Left ventricle myocardium inferior (tissue), 1 donor: Measurements from ENCODE around the gene CLVS2. TPM values are rescaled to one million over a fixed set of nuclear protein-coding genes. Genes with fewer than 3 reads are reported as not detected.

Experiments used
- DNase-seq: peaks from one replicate; pipeline ENCODE4 v3.0.0-alpha.2; 2020
- H3K27ac ChIP-seq: fragments of 200-600 bp; replicated peaks from 2 replicates; pipeline ENCODE4 v1.8.0; 2021
- H3K27me3 ChIP-seq: fragments of 200-600 bp; 2 replicates; pipeline ENCODE4 v1.8.0; 2021; ENCODE audit warnings: low read depth
- H3K36me3 ChIP-seq: fragments of 200-600 bp; 2 replicates; pipeline ENCODE4 v1.8.0; 2021
- H3K4me1 ChIP-seq: fragments of 200-600 bp; 2 replicates; pipeline ENCODE4 v1.8.0; 2021
- H3K4me3 ChIP-seq: fragments of 200-600 bp; 2 replicates; pipeline ENCODE4 v1.8.0; 2021; ENCODE audit warnings: mild to moderate bottlenecking, moderate library complexity
- H3K9me3 ChIP-seq: fragments of 200-600 bp; replicated peaks from 2 replicates; pipeline ENCODE4 v1.8.0; 2021
- CTCF ChIP-seq: fragments of 200-600 bp; IDR thresholded peaks from 2 replicates; pipeline ENCODE4 v1.8.0; 2021; ENCODE audit warnings: antibody characterized with exemption, mild to moderate bottlenecking, borderline replicate concordance
- intact Hi-C: fragments of 100-400 bp; cut with micrococcal nuclease; formaldehyde crosslinking; loops from one replicate; pipeline ENCODE4 v1.11.0; 2022
- long read RNA-seq: library from polyadenylated mRNA; unstranded; transcript quantifications from one replicate; pipeline ENCODE4 v2.0.0, GENCODE V29; 2021
- total RNA-seq: library from RNA; stranded (reverse); fragmentation: NEBNext Ultra II Directional; extraction: Animal tissue kit (Norgen Biotek cat#: 25700); gene quantifications from one replicate; pipeline ENCODE4 v1.2.1, GENCODE V29; 2021
- donor health status: DM: no; HTN: yes; CAD: no; lungs with severe emphysema.

The CLVS2 gene
- total RNA-seq = 0.05 TPM
- long read RNA-seq = 0 reads

- DNase-seq = no peak
- H3K9me3 ChIP-seq = no peaks in the 10 kb centered on the region
- peak within 1 kb of the TSS; percentile 62 for H3K4me3 ChIP-seq
- H3K27me3 ChIP-seq = peaks cover 89% of the 10 kb centered on the region
- no peak within 1 kb of the TSS for H3K27ac ChIP-seq
- no peaks in the 10 kb centered on the region for H3K36me3 ChIP-seq
- intact Hi-C loops = no loop called here
- no peak for TF ChIP-seq CTCF
- peaks cover 12% of the 10 kb centered on the region for H3K4me1 ChIP-seq
Measured at GRCh38 chr6:122995921-122996793, at the start of gene CLVS2. Gene CLVS2 (plus strand): TSS chr6:122996235. CDS start chr6:122997778, 1,543 bp downstream.

GRCh38 chr6:122947355-122947754 is 48.7 kb upstream of the CLVS2 start:
- peaks cover 9% of the 10 kb centered on the region for H3K27me3 ChIP-seq
- intact Hi-C loops = loop anchor here (10.0 kb wide), 1 partner anchor 367 kb away; no protein-coding TSS in a partner anchor
- no peak overlapping the region for H3K4me3 ChIP-seq
- no peaks in the 10 kb centered on the region for H3K9me3 ChIP-seq
- H3K27ac ChIP-seq = no peak overlapping the region
- DNase-seq = no peak
- no peaks in the 10 kb centered on the region for H3K4me1 ChIP-seq
- peak; percentile 44 for TF ChIP-seq CTCF
- no peaks in the 10 kb centered on the region for H3K36me3 ChIP-seq

DNA sequence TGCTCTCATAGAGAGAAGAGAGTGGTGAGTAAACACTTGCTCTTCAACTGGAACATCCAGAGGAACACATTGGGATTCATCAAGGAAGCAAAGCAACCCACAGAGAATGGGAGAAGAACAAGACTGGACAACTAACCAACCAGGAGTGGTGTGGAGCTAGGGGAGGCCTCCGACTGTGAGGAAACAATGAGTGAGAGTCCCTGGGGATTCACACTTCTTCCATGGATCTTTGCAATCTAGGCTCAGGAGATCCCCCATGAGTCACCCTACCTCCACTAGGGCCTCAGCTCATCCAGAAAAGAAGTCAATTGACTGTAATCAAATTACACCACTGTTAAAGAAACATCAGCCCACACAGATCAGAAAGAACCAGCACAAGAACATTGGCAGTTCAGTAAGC is 42.3 kb upstream of the CLVS2 start:
- Histone ChIP-seq H3K27me3 (no peaks in the 10 kb centered on the region), H3K27ac (no peak overlapping the region), H3K36me3 (no peaks in the 10 kb centered on the region), H3K9me3 (peaks cover 55% of the 10 kb centered on the region), H3K4me3 (no peak overlapping the region), H3K4me1 (no peaks in the 10 kb centered on the region)
- no peak for TF ChIP-seq CTCF
- intact Hi-C loops = no loop called here
- no peak for DNase-seq

GRCh38 chr6:122956376-122956775 is 39.7 kb upstream of the CLVS2 start:
- TF ChIP-seq CTCF = no peak
- H3K9me3 ChIP-seq = peaks cover 71% of the 10 kb centered on the region
- intact Hi-C loops = no loop called here
- no peak for DNase-seq
- H3K36me3 ChIP-seq = no peaks in the 10 kb centered on the region
- no peak overlapping the region for H3K4me3 ChIP-seq
- H3K27ac ChIP-seq = no peak overlapping the region
- no peaks in the 10 kb centered on the region for H3K27me3 ChIP-seq
- no peaks in the 10 kb centered on the region for H3K4me1 ChIP-seq

- Histone ChIP-seq H3K9me3 (peaks cover 68% of the 10 kb centered on the region), H3K27ac (no peak overlapping the region), H3K4me3 (no peak overlapping the region), H3K4me1 (no peaks in the 10 kb centered on the region), H3K36me3 (no peaks in the 10 kb centered on the region), H3K27me3 (no peaks in the 10 kb centered on the region)
- intact Hi-C loops = no loop called here
- no peak for DNase-seq
- TF ChIP-seq CTCF = no peak
Measured at GRCh38 chr6:122962000-122962624, 33.9 kb upstream of the CLVS2 start.
